ENCODE measurements around the gene P3H2. TPM values are rescaled to one million over a fixed set of nuclear protein-coding genes. Genes with fewer than 3 reads are reported as not detected.
A peak's percentile ranks its signal among the peaks of the same experiment; 100 is the strongest.

The P3H2 gene
- total RNA-seq, 1 donor from 2014 or later = 61.9 TPM

- ATAC-seq (no peak), DNase-seq (no peak)
- Histone ChIP-seq H3K4me3 (no peak overlapping the region), H3K27ac (no peak overlapping the region), H3K36me3 (no peaks in the 10 kb centered on the region), H3K9me3 (no peaks in the 10 kb centered on the region), H3K27me3 (ENCODE audit: low read depth) (no peaks in the 10 kb centered on the region), H3K4me1 (peaks cover 8% of the 10 kb centered on the region)
- TF ChIP-seq, protein P1, sequence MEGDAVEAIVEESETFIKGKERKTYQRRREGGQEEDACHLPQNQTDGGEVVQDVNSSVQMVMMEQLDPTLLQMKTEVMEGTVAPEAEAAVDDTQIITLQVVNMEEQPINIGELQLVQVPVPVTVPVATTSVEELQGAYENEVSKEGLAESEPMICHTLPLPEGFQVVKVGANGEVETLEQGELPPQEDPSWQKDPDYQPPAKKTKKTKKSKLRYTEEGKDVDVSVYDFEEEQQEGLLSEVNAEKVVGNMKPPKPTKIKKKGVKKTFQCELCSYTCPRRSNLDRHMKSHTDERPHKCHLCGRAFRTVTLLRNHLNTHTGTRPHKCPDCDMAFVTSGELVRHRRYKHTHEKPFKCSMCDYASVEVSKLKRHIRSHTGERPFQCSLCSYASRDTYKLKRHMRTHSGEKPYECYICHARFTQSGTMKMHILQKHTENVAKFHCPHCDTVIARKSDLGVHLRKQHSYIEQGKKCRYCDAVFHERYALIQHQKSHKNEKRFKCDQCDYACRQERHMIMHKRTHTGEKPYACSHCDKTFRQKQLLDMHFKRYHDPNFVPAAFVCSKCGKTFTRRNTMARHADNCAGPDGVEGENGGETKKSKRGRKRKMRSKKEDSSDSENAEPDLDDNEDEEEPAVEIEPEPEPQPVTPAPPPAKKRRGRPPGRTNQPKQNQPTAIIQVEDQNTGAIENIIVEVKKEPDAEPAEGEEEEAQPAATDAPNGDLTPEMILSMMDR (IDR thresholded peaks at IDR 0.05) = no peak
- intact Hi-C loops (cut with DNase I) = no loop called here
Observed at GRCh38 chr3:190065204-190065603, 55.5 kb downstream of the P3H2 start.

DNA sequence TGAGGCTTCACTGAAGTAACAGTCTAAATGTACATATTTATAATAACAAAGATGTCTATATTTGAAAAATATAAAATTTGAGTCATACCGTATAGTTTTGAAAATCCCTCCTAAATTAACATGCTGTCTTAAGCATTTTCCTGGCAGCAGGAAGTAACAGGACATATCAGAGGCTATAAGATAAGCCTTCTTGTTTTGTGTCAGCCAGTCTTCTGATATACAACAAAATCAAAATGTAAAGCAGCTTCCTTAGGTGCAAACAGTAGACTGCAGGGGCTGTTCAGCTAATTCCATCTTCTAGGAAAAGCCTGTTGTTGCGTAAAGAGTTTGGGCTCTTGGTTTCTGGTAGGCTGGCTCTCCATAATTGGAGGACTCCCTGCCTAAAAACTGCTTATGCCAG is 56.0 kb downstream of the P3H2 start:
- no peaks in the 10 kb centered on the region for H3K27me3 ChIP-seq (ENCODE audit: low read depth)
- H3K36me3 ChIP-seq = no peaks in the 10 kb centered on the region
- TF ChIP-seq, protein P1 (IDR thresholded peaks at IDR 0.05) = no peak
- intact Hi-C loops (cut with DNase I) = no loop called here
- ATAC-seq (no peak), DNase-seq (no peak)
- H3K4me1 ChIP-seq = peaks cover 8% of the 10 kb centered on the region
- H3K4me3 ChIP-seq = no peak overlapping the region
- H3K9me3 ChIP-seq = no peaks in the 10 kb centered on the region
- H3K27ac ChIP-seq = no peak overlapping the region

DNA sequence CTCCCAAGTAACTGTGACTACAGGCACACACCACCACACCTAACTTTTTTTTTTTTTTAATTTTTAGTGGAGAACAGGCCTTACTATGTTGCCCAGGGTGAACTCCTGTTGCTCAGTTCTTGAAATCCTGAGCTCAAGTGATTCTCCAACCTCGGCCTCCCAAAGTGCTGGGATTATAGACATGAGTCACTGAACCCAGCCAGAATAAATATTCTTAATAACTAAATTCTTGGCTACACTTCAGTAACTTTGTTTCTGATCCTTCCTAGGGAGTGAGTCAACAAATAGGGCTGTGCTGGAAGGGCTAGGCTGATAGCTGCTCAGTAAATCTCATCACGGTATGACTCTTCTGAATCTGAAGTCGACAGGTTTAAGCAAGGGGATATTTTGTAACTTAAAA is 56.6 kb downstream of the P3H2 start:
- no peak overlapping the region for H3K27ac ChIP-seq
- peak; percentile 88 for ATAC-seq
- intact Hi-C loops (cut with DNase I) = no loop called here
- no peaks in the 10 kb centered on the region for H3K36me3 ChIP-seq
- no peak overlapping the region for H3K4me3 ChIP-seq
- H3K9me3 ChIP-seq = no peaks in the 10 kb centered on the region
- peaks cover 8% of the 10 kb centered on the region for H3K4me1 ChIP-seq
- H3K27me3 ChIP-seq (ENCODE audit: low read depth) = no peaks in the 10 kb centered on the region
- no peak for DNase-seq
- TF ChIP-seq, protein P1 (IDR thresholded peaks at IDR 0.05) = no peak

- Histone ChIP-seq H3K9me3 (no peaks in the 10 kb centered on the region), H3K36me3 (no peaks in the 10 kb centered on the region), H3K27ac (no peak overlapping the region), H3K4me3 (no peak overlapping the region), H3K27me3 (ENCODE audit: low read depth) (no peaks in the 10 kb centered on the region), H3K4me1 (peaks cover 8% of the 10 kb centered on the region)
- TF ChIP-seq, protein P1 (IDR thresholded peaks at IDR 0.05) = no peak
- no peak for DNase-seq
- no peak for ATAC-seq
- intact Hi-C loops (cut with DNase I) = no loop called here
Observed at GRCh38 chr3:190063490-190063889, 57.2 kb downstream of the P3H2 start.

DNA sequence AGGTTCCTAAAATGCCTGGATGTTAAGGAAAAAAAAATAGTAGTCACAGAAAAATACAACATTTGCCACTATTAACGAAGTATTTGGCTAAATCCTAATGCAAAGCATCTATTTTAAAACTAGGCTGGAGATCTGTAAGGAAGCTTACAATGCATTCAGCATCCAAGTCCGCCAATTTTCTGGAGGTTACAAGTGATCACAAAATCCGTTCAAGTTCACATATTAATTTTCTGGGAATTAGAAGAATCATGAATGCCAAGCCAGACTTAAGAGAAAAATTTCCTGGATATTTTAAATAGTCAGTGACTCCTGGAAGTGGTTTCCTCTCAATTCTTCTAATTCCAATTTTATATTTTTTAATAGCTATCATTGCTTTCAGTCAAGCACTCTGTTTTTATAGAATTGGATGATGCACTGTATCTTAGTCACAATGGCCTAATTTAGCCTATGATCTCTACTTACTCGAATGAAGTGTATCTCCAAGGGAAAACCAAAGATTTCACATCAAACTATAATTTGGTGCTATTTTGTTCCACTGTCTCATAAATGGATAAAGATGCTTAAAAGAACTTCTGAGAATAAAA is 60.4 kb downstream of the P3H2 start:
- Histone ChIP-seq H3K9me3 (no peaks in the 10 kb centered on the region), H3K4me3 (no peak overlapping the region), H3K4me1 (peaks cover 8% of the 10 kb centered on the region), H3K27ac (no peak overlapping the region), H3K27me3 (ENCODE audit: low read depth) (no peaks in the 10 kb centered on the region), H3K36me3 (no peaks in the 10 kb centered on the region)
- TF ChIP-seq, protein P1 (IDR thresholded peaks at IDR 0.05) = no peak
- no peak for DNase-seq
- no peak for ATAC-seq
- intact Hi-C loops (cut with DNase I) = no loop called here

- no peak overlapping the region for H3K27ac ChIP-seq
- H3K36me3 ChIP-seq = no peaks in the 10 kb centered on the region
- H3K4me3 ChIP-seq = no peak overlapping the region
- ATAC-seq (no peak), DNase-seq (no peak)
- TF ChIP-seq, protein P1 (IDR thresholded peaks at IDR 0.05) = no peak
- no peaks in the 10 kb centered on the region for H3K27me3 ChIP-seq (ENCODE audit: low read depth)
- intact Hi-C loops (cut with DNase I) = no loop called here
- H3K4me1 ChIP-seq = peaks cover under 1% of the 10 kb centered on the region
- H3K9me3 ChIP-seq = no peaks in the 10 kb centered on the region
Observed at GRCh38 chr3:190059242-190059590, 61.5 kb downstream of the P3H2 start.

Data from lower lobe of right lung (tissue), 2 donors.